Activated T-helper 2 cell treated with anti-CD3 and anti-CD28 coated beads, Interferon-gamma antibody, Interleukin-2, Interleukin-4, amounts not matched to agents 10 μg/mL and 5 μg/mL and 100 μg/mL, durations not matched to agents 14 hours and 24 hours and 36 hours (primary cell): ENCODE measurements around the gene RTN4RL1. TPM values are rescaled to one million over a fixed set of nuclear protein-coding genes. Genes with fewer than 3 reads are reported as not detected.

Source experiments
- DNase-seq: peaks from one replicate; pipeline ENCODE4 v3.0.0; 2021; ENCODE audit warnings: low spot score
- H3K27ac Mint-ChIP-seq: one replicate; pipeline ENCODE4 v1.8.0; 2021; ENCODE audit warnings: mixed read lengths
- H3K27me3 Mint-ChIP-seq: one replicate; pipeline ENCODE4 v1.8.0; 2021; ENCODE audit warnings: low read depth, mixed read lengths
- H3K36me3 Mint-ChIP-seq: one replicate; pipeline ENCODE4 v1.8.0; 2021; ENCODE audit warnings: low read depth, mixed read lengths
- H3K4me1 Mint-ChIP-seq: one replicate; pipeline ENCODE4 v1.8.0; 2021; ENCODE audit warnings: low read depth, mixed read lengths
- H3K4me3 Mint-ChIP-seq: one replicate; pipeline ENCODE4 v1.8.0; 2021; ENCODE audit warnings: low read depth, mild to moderate bottlenecking, moderate library complexity, mixed read lengths
- H3K9me3 Mint-ChIP-seq: one replicate; pipeline ENCODE4 v1.8.0; 2021; ENCODE audit warnings: mixed read lengths
- intact Hi-C: fragments of 100-400 bp; cut with micrococcal nuclease; formaldehyde crosslinking; loops from one replicate; pipeline ENCODE4 v1.15.1; 2023
- total RNA-seq: library from RNA; stranded (reverse); gene quantifications from 2 replicates; pipeline ENCODE4 v1.2.3, GENCODE V29; 2022

Gene RTN4RL1
- total RNA-seq, 1 donor from 2014 or later = 0.25 TPM

- no peaks in the 10 kb centered on the region for H3K36me3 Mint-ChIP-seq
- H3K4me3 Mint-ChIP-seq = no peak overlapping the region
- no peaks in the 10 kb centered on the region for H3K4me1 Mint-ChIP-seq
- H3K27me3 Mint-ChIP-seq = peaks cover 2% of the 10 kb centered on the region
- intact Hi-C loops = no loop called here
- no peaks in the 10 kb centered on the region for H3K9me3 Mint-ChIP-seq
- DNase-seq = no peak
- no peak overlapping the region for H3K27ac Mint-ChIP-seq
These were observed 13.4 kb downstream of the RTN4RL1 start for GRCh38 chr17:2011411-2012371.

- no peak for DNase-seq
- Mint-ChIP-seq H3K27me3 (peaks cover 2% of the 10 kb centered on the region), H3K4me1 (no peaks in the 10 kb centered on the region), H3K4me3 (no peak overlapping the region), H3K36me3 (no peaks in the 10 kb centered on the region), H3K27ac (no peak overlapping the region), H3K9me3 (no peaks in the 10 kb centered on the region)
- intact Hi-C loops = no loop called here
These were observed 15.4 kb downstream of the RTN4RL1 start for GRCh38 chr17:2009737-2010136.

- intact Hi-C loops = no loop called here
- no peak overlapping the region for H3K4me3 Mint-ChIP-seq
- H3K27me3 Mint-ChIP-seq = peaks cover 2% of the 10 kb centered on the region
- no peaks in the 10 kb centered on the region for H3K4me1 Mint-ChIP-seq
- no peak for DNase-seq
- no peak overlapping the region for H3K27ac Mint-ChIP-seq
- no peaks in the 10 kb centered on the region for H3K36me3 Mint-ChIP-seq
- no peaks in the 10 kb centered on the region for H3K9me3 Mint-ChIP-seq
These were observed 16.6 kb downstream of the RTN4RL1 start for GRCh38 chr17:2008332-2009126.

- H3K4me3 Mint-ChIP-seq = no peak overlapping the region
- H3K9me3 Mint-ChIP-seq = no peaks in the 10 kb centered on the region
- H3K27ac Mint-ChIP-seq = no peak overlapping the region
- no peak for DNase-seq
- no peaks in the 10 kb centered on the region for H3K4me1 Mint-ChIP-seq
- H3K36me3 Mint-ChIP-seq = no peaks in the 10 kb centered on the region
- intact Hi-C loops = no loop called here
- peaks cover 5% of the 10 kb centered on the region for H3K27me3 Mint-ChIP-seq
These were observed 20.6 kb downstream of the RTN4RL1 start for GRCh38 chr17:2004435-2004952.

- Mint-ChIP-seq H3K9me3 (no peaks in the 10 kb centered on the region), H3K27ac (no peak overlapping the region)
These were observed 21.6 kb downstream of the RTN4RL1 start for GRCh38 chr17:2003525-2003924.

GRCh38 chr17:2002767-2003329, 22.3 kb downstream of the RTN4RL1 start:
- Mint-ChIP-seq H3K4me3 (no peak overlapping the region), H3K27ac (no peak overlapping the region), H3K4me1 (no peaks in the 10 kb centered on the region), H3K36me3 (no peaks in the 10 kb centered on the region), H3K27me3 (peaks cover 12% of the 10 kb centered on the region), H3K9me3 (no peaks in the 10 kb centered on the region)
- DNase-seq = no peak
- intact Hi-C loops = no loop called here

More at GRCh38 chr17:2003525-2003924, 21.6 kb downstream of the RTN4RL1 start:
- intact Hi-C loops = no loop called here
- H3K27me3 Mint-ChIP-seq = peaks cover 12% of the 10 kb centered on the region
- H3K36me3 Mint-ChIP-seq = no peaks in the 10 kb centered on the region
- no peaks in the 10 kb centered on the region for H3K4me1 Mint-ChIP-seq
- DNase-seq = no peak
- no peak overlapping the region for H3K4me3 Mint-ChIP-seq

- Mint-ChIP-seq H3K4me1 (no peaks in the 10 kb centered on the region), H3K36me3 (no peaks in the 10 kb centered on the region), H3K9me3 (no peaks in the 10 kb centered on the region), H3K4me3 (peak overlapping the region; percentile 45), H3K27ac (no peak overlapping the region), H3K27me3 (peaks cover 34% of the 10 kb centered on the region)
- intact Hi-C loops = loop anchor here (10.0 kb wide), 1 partner anchor 95 kb away; no protein-coding TSS in a partner anchor
- no peak for DNase-seq
These were observed 25.4 kb downstream of the RTN4RL1 start for GRCh38 chr17:1999557-2000251.

GRCh38 chr17:1997927-1998742, 27.0 kb downstream of the RTN4RL1 start:
- H3K9me3 Mint-ChIP-seq = no peaks in the 10 kb centered on the region
- H3K27me3 Mint-ChIP-seq = peaks cover 37% of the 10 kb centered on the region
- no peak overlapping the region for H3K27ac Mint-ChIP-seq
- DNase-seq = no peak
- intact Hi-C loops = loop anchor here (10.0 kb wide), 1 partner anchor 93 kb away; no protein-coding TSS in a partner anchor
- H3K4me3 Mint-ChIP-seq = no peak overlapping the region
- H3K36me3 Mint-ChIP-seq = no peaks in the 10 kb centered on the region
- H3K4me1 Mint-ChIP-seq = no peaks in the 10 kb centered on the region

- intact Hi-C loops = loop anchor here (10.0 kb wide), 1 partner anchor 93 kb away; no protein-coding TSS in a partner anchor
- Mint-ChIP-seq H3K27me3 (peaks cover 37% of the 10 kb centered on the region), H3K27ac (no peak overlapping the region), H3K36me3 (no peaks in the 10 kb centered on the region), H3K4me1 (no peaks in the 10 kb centered on the region), H3K9me3 (no peaks in the 10 kb centered on the region), H3K4me3 (no peak overlapping the region)
- no peak for DNase-seq
These were observed 27.7 kb downstream of the RTN4RL1 start for GRCh38 chr17:1997289-1997926.

GRCh38 chr17:1996800-1997288, 28.3 kb downstream of the RTN4RL1 start:
- intact Hi-C loops = loop anchor here (10.0 kb wide), 1 partner anchor 92 kb away; no protein-coding TSS in a partner anchor
- no peak overlapping the region for H3K27ac Mint-ChIP-seq
- H3K4me1 Mint-ChIP-seq = no peaks in the 10 kb centered on the region
- no peak overlapping the region for H3K4me3 Mint-ChIP-seq
- DNase-seq = no peak
- H3K27me3 Mint-ChIP-seq = peaks cover 37% of the 10 kb centered on the region
- no peaks in the 10 kb centered on the region for H3K36me3 Mint-ChIP-seq
- no peaks in the 10 kb centered on the region for H3K9me3 Mint-ChIP-seq
